GM18858 (cell line): ENCODE results near the gene SGCD.

Experiments used
- ATAC-seq: cut with Tn5 transposase; IDR thresholded peaks from one replicate; pipeline ENCODE4 v1.9.1; 2021; ENCODE audit not compliant: unreplicated experiment

The SGCD gene

DNA sequence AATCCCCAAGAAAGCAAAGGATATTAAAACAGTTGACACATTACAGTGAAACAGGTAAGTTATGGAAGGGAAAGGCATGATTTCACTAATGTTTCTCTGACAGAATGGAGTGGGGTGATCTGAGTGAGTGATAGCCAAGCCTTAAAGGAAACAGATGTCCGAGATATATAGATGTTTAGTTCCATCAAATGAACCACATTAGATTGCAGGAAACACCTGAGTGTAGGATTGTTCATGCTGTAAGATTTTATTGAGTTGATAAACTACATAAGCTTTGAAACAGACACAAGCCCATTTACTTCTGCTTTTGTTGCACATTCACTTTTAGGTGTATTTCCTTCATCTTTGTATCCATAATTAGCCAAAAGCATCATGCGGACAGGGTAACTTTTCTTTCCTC, 356.0 kb downstream of the SGCD start:
- no peak for ATAC-seq

DNA sequence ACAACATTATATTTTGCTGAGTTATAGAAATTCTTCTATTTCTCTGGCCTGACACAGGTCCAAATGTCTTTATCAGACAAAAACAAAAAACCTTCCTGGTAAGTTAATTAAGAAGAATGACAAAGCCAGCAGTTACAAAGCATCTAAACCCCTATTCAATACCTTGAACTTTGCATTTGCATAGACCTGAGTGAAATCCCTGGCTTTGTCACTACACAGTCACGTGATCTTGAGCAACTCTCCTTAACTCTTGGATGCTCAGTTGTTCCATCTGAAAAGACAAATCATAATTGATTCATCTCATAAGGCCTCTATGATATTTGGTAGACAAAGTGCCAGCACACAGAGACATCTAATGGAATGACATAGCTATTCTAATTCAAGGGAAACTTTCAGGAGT, 356.5 kb downstream of the SGCD start:
- ATAC-seq, result no peak

DNA sequence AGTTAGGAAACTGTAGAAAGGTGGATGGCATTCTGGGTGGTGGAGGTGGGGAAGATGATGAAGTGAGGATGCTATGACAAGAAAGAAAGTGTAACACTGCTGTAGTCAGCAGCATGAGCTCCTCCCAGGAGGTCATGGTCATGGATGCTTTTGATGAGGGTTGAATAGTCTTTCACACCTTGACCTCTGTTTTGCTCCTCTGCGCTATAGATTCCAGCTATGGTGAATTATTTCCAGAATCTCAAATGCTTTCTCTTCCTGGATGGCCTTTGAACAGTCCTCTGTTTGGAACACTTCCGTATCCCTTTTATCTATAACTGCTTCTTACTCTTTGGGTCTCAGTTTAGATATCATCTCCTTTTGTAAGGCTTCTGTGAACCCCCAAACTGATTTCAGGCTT, 357.3 kb downstream of the SGCD start:
- ATAC-seq, result no peak

DNA sequence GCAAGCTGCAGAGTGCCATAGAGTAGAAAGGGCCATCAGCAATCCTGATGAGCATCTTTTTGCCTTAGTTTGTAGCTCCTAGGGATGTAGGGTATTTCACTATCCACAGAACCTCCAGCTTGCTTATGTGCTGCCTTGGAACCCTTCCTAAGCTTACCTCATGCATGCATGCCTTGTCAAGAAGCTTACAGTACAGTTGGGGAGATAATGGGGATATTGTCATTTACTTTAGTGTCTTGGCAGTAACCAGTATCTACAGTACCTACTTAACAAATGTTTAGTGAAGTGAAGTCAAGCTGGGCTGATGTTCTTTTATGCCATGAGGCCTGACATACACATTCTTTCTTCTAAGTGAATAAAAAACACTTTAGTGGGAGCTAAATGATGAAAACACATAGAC, 358.5 kb downstream of the SGCD start:
- ATAC-seq, result no peak

GRCh38 chr5:156686380-156686779, 359.4 kb downstream of the SGCD start:
- ATAC-seq, result no peak

GRCh38 chr5:156686796-156687195, 359.8 kb downstream of the SGCD start:
- no peak for ATAC-seq

DNA sequence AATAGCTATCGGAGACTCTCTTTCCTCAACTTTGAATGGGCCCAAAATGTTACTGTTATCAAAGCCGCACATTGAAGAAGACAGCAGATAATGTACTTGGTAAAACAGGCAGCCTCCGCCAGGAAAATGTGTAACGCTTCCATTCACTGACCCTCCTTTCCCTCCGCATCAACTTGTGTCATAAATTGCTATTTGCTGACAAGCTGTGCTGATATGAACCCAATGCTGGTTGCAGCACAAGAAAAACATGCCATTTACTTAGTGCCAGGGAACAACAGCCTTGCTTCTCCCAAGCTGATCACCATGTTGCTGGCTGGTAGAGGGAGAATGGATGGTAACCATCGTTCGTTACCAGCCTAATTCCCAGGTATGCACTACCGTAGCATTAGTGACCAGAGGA, 360.6 kb downstream of the SGCD start:
- no peak for ATAC-seq

- no peak for ATAC-seq
Measured at GRCh38 chr5:156691572-156691971, 364.6 kb downstream of the SGCD start.

- ATAC-seq, result no peak
Measured at GRCh38 chr5:156693113-156693512, 366.1 kb downstream of the SGCD start.

DNA sequence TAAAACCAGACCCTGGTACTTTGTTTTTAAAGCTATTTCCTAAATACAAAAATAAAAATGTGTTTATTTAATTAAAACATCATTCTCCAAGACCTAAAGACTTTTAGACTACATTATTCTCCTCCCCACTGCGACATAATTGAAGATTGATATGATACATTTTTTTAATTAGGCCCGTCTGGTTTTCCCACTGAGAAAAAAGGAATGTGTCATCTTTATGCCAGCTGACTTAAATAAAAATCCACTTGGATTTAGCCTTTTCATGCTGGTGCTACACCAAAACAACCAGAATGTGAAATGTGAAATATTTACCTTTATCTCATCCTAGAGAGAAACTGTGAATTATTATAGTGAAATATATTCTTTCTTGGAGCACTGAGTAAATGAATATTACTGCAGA, 367.6 kb downstream of the SGCD start:
- no peak for ATAC-seq

DNA sequence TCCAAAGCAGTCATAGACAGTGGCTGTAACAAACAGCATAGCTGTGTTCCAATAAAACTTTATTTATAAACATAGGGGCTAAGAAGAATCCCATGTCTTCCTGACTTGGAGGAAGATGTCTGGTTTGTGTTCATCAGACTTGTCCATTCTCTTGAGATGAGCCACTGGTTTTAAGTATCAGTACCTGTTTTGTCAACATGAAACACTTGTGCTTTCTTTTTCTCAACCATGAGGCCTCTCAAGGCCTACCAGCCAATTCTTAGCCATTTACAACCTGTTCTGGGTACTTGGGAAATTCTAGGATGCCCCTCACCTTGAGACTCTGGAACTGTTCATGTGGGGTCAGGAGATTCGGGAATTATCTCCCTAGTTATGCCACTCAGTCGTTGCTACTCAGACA, 368.8 kb downstream of the SGCD start:
- ATAC-seq, result no peak

- no peak for ATAC-seq
Measured at GRCh38 chr5:156698323-156698722, 371.4 kb downstream of the SGCD start.

DNA sequence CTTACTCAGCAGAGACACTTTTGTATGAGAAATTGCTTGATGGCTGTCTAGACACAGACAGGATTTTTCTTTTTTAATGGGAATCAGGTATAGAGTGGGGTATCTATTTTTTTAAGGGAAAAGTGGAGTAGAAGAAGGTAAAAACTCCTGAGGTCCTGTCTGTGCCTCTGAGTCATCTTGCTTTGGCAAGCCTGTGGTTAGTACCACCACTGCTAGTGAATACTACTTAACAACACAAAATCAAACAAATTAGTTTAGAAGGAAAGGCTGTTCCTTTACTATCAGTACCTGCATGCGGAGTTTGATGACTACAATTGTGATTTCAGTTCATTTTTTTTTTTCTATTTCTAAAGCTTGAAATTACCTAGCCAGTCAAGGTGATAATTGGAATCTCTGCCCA, 372.2 kb downstream of the SGCD start:
- no peak for ATAC-seq

GRCh38 chr5:156704139-156704538, 377.2 kb downstream of the SGCD start:
- no peak for ATAC-seq

DNA sequence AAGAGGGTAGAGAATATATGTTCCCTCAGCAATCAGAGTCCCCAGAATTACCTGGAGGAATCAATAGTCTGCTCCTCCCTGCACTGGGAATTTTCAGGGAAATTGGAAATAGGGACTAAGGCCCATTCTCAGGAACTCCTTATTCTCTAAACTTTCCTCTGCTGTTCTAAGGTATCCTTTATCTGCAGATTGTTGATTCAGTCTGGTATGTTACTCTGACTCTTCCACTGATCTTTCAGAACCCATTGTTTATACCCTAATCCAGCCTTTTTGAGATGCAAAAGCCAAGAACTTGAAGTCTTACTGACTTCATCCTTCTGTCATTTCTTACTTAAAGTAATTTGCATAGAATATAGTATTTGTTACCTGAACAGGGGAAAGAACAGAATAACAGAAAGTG, 379.7 kb downstream of the SGCD start:
- ATAC-seq, result no peak

DNA sequence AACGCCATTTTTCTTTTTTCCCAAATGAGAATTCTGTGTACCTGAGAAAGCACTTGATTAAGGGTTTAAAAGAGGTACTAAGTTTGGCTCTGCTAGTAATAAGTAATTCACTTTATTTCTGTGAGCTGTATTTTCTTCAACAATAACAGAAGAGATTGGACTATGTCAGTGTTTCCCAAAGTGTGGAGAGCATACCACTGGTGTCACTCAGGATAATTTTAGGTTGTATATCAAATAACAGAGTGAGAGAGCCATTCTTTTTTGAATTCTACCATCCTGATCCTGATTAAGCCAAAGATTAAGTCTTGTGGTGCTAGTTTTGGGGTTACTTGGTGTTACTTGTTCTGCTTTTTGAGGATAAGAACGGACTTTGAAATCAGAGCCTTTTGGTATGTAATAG, 380.8 kb downstream of the SGCD start:
- no peak for ATAC-seq

DNA sequence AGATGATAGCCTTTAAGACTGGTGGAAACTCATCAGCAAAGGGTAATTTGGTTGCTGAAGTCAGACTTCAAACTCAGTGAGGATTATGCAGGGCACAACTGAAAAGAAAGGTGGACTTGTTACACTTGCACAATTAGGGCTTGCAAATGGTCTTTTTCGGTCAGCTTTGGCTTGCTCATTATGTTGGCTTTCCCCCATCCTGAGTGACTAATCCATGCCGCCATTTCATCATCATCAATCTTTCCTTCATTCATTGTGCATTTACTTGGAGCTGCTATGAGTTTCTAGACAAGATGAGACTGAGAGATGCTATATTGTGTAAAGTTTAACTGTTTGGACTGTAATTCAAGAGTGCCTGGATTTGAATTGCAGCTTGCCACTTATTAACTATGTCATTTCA, 388.3 kb downstream of the SGCD start:
- no peak for ATAC-seq

GRCh38 chr5:156716591-156717380, 389.8 kb downstream of the SGCD start:
- no peak for ATAC-seq

GRCh38 chr5:156718985-156719384, 392.0 kb downstream of the SGCD start:
- ATAC-seq, result no peak

DNA sequence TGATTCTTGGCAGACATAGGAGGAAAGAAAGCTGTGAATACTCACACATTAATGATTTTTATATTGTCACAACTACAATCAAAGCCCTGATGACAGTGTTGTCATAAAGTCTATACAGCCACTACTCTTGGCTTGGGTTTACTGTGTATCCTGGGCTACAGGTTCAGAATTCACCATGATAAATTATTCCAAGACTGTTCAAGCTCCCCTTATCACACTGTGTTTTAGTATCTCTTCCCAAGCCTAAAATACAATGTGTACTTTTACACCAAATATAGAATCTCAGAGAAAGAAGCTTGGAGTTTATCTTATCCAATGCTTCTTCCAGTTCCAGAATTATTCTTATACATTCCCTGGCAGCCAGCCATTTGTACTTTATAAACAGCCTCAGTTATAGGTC, 395.4 kb downstream of the SGCD start:
- no peak for ATAC-seq

DNA sequence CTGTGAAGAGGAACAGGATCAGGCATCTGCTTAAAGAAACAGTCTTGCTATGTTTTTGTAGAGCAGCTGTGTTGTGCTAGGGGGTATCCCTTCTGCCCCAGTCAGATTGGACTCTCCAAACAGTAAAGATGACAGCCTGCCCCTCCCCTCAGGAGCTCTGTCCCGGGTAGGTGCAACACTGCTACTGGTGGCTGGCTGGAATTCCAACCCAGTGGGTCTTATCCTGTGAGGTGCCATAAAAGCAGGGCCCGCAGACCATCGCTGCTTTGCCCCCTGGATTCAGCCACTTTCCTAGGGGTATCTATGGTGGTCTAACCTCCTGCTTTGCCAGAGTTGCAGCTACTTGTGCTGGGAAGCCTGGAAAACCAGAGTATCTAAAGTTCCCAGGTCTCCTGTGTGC, 408.5 kb downstream of the SGCD start:
- ATAC-seq, result no peak

GRCh38 chr5:156741516-156741915, 414.6 kb downstream of the SGCD start:
- ATAC-seq, result no peak

DNA sequence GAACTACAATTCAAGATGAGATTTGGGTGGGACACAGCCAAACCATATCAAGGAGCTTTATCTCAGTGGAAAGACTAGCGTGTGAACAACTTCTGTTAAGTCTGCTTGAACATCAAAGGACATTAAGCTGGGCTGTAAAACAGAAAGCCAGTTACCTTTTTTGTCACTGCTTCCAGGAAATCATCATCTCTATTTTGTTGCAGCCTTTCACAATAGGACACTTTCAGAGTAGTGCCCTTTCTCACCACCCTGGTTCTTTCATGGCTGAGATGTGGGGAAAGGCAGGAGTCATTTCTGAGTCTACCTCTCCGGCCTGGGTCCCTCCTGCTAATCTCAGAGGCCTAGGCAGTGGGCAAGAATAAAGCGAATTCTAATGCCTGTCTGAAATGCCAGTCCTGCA, 426.9 kb downstream of the SGCD start:
- ATAC-seq, result no peak
